A549 (cell line): Measurements from ENCODE around the gene ITPKC.

ENCODE experiments used
- BHLHE40 ChIP-seq: IDR thresholded peaks from 2 replicates; pipeline ENCODE4 v1.6.1; 2012; ENCODE audit warnings: low read depth, low read length, inconsistent platforms
- JUN ChIP-seq, 2 experiments: fragments of >200 bp; sonication (Bioruptor Twin); formaldehyde crosslinking; IDR thresholded peaks; 2 replicates in 1 of 2; 3 replicates in 1 of 2; pipeline ENCODE4 v1.6.1; 2016 to 2017
- KDM1A ChIP-seq: fragments of 200-600 bp; sonication (generic); IDR thresholded peaks from 2 replicates; pipeline ENCODE4 v1.6.1; 2016; ENCODE audit warnings: low read depth, mild to moderate bottlenecking
- MYC ChIP-seq: IDR thresholded peaks from 2 replicates; pipeline ENCODE4 v1.6.1; 2012; ENCODE audit warnings: mild to moderate bottlenecking, inconsistent platforms, low read length, improper control_type of control experiment, borderline replicate concordance
- NFE2L2 ChIP-seq: fragments of 150-350 bp; conservative IDR thresholded peaks from 2 replicates; pipeline ENCODE4 v1.6.1; 2014; ENCODE audit warnings: low read length
- POLR2A ChIP-seq: IDR thresholded peaks from 2 replicates; pipeline ENCODE4 v1.6.1; 2012; ENCODE audit warnings: mild to moderate bottlenecking, low read length
- TF ChIP-seq, protein P1 (sequence below): fragments of >200 bp; sonication (Bioruptor Twin); formaldehyde crosslinking; IDR thresholded peaks from 3 replicates; pipeline ENCODE4 v1.5.1; 2016

GRCh38 chr19:40709817-40710216, 7.1 kb upstream of the ITPKC start:
- TF ChIP-seq BHLHE40 (no peak), POLR2A (no peak), MYC (no peak), KDM1A (no peak), NFE2L2 (no peak), JUN (IDR thresholded peaks at IDR 0.05) (no peak)
- TF ChIP-seq, protein P1, sequence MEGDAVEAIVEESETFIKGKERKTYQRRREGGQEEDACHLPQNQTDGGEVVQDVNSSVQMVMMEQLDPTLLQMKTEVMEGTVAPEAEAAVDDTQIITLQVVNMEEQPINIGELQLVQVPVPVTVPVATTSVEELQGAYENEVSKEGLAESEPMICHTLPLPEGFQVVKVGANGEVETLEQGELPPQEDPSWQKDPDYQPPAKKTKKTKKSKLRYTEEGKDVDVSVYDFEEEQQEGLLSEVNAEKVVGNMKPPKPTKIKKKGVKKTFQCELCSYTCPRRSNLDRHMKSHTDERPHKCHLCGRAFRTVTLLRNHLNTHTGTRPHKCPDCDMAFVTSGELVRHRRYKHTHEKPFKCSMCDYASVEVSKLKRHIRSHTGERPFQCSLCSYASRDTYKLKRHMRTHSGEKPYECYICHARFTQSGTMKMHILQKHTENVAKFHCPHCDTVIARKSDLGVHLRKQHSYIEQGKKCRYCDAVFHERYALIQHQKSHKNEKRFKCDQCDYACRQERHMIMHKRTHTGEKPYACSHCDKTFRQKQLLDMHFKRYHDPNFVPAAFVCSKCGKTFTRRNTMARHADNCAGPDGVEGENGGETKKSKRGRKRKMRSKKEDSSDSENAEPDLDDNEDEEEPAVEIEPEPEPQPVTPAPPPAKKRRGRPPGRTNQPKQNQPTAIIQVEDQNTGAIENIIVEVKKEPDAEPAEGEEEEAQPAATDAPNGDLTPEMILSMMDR: no peak
